Measurements from ENCODE around the gene R3HCC1L.
A peak's percentile ranks its signal among the peaks of the same experiment; 100 is the strongest.
"Not testable (repeated sequence)": the region's sequence is repeated elsewhere in the genome, so short reads cannot be mapped to it uniquely, and the experiment has no call there.

The R3HCC1L gene

DNA sequence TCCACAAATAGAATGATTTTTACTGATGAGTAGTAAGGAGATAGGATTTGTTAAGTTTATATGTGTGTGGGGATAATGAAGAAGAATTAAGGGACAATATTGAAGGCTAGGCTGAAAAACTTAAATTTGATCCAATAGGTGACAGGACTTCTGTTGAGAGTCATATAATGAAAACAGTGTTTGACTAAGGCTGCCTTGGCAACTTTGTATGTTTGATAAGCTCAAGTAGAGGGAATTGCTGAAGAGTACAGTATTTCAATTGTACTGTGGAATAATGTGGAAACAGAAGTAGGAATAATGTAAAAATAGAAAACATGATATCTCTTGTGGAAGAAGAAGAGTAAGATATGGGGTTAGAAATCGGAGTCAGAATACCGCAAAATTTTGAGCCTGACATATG, 10.5 kb downstream of the R3HCC1L start:
- Mint-ChIP-seq H3K4me3 (no peak overlapping the region), H3K36me3 (ENCODE audit: low read depth) (peaks cover 64% of the 10 kb centered on the region), H3K4me1 (ENCODE audit: low read depth) (peaks cover 55% of the 10 kb centered on the region), H3K27ac (no peak overlapping the region), H3K9me3 (peaks cover 23% of the 10 kb centered on the region), H3K27me3 (no peaks in the 10 kb centered on the region)
- DNase-seq: no peak

DNA sequence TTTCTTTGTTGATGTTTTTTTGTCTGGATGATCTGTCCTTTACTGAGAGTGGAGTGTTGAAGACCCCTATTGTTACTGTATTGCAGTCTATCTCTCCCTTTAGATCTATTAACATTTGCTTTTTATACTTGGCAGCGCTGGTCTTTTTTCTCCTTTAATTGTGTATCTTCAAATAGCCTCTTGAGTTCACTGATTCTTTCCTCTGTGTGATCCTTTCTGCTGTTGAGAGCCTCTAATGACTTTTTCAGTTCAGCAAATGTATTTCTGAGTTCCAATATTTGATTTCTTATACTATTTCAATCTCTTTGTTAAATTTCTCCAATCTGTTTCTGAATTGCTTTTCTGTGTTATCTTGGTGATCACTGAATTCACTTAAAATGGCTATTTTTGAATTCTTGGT, 15.4 kb downstream of the R3HCC1L start:
- Mint-ChIP-seq H3K4me1 (ENCODE audit: low read depth) (peaks cover 34% of the 10 kb centered on the region), H3K9me3 (peaks cover 32% of the 10 kb centered on the region), H3K36me3 (ENCODE audit: low read depth) (peaks cover 88% of the 10 kb centered on the region), H3K27ac (no peak overlapping the region), H3K4me3 (no peak overlapping the region), H3K27me3 (no peaks in the 10 kb centered on the region)
- no peak for DNase-seq

DNA sequence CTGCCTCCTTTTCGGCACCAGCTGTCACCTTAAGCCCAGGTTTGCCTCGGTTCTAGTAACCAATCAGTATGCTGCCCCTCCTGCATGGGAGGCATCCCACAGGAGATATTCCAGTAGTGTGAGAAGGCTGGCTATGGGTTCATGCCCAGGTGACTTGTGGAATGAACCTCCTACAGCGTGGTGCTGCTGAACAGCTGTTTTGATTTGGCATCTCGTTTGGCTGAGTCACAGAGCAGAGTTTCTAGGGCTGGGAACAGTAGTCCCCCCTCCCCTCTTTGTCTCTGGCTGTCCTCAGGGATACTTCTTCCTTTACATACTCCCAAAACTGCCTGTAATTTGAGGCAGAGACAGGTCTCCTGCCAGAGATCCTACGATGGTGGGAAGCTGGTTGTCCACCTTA, 16.1 kb downstream of the R3HCC1L start:
- Mint-ChIP-seq H3K4me3 (no peak overlapping the region), H3K4me1 (ENCODE audit: low read depth) (peaks cover 32% of the 10 kb centered on the region), H3K9me3 (peaks cover 32% of the 10 kb centered on the region), H3K36me3 (ENCODE audit: low read depth) (peaks cover 82% of the 10 kb centered on the region), H3K27ac (no peak overlapping the region), H3K27me3 (no peaks in the 10 kb centered on the region)
- no peak for DNase-seq

DNA sequence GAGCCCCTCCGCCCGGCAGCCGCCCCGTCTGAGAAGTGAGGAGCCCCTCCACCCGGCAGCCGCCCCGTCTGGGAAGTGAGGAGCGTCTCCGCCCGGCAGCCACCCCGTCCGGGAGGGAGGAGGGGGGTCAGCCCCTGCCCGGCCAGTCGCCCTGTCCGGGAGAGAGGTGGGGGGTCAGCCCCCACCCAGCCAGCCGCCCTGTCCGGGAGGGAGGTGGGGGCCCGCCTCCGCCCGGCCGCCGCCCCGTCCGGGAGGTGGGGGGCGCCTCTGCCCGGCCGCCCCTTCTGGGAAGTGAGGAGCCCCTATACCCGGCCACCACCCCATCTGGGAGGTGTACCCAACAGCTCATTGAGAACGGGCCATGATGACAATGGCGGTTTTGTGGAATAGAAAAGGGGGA, 18.3 kb downstream of the R3HCC1L start:
- Mint-ChIP-seq H3K36me3 (ENCODE audit: low read depth) (peaks cover 82% of the 10 kb centered on the region), H3K4me1 (ENCODE audit: low read depth) (peaks cover 39% of the 10 kb centered on the region), H3K9me3 (peaks cover 22% of the 10 kb centered on the region)
- not testable (repeated sequence) for H3K4me3 Mint-ChIP-seq, H3K27me3 Mint-ChIP-seq, H3K27ac Mint-ChIP-seq, DNase-seq

DNA sequence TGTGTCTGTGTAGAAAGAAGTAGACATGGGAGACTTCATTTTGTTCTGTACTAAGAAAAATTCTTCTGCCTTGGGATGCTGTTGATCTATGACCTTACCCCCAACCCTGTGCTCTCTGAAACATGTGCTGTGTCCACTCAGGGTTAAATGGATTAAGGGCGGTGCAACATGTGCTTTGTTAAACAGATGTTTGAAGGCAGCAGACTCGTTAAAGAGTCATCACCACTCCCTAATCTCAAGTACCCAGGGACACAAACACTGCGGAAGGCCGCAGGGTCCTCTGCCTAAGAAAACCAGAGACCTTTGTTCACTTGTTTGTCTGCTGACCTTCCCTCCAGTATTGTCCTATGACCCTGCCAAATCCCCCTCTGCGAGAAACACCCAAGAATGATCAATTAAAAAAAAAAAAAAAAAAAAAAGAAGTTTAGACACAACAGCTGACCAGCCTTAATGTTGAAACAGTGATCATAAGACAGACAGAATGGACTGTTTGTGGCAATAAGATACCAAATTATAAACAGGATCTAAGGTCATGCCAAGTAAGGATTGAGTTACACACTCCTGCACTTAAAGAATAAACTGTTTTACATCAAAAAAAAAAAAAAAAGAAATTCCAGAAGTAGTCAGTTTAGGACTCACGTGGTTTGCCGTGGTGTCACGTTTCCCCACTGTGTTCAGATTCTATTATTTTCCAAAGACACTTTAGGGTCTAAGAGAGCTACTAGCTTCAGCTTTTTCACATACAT, 18.9 kb downstream of the R3HCC1L start:
- not testable (repeated sequence) for DNase-seq, H3K4me3 Mint-ChIP-seq, H3K27me3 Mint-ChIP-seq, H3K27ac Mint-ChIP-seq
- peaks cover 38% of the 10 kb centered on the region for H3K4me1 Mint-ChIP-seq (ENCODE audit: low read depth)
- H3K9me3 Mint-ChIP-seq: peaks cover 22% of the 10 kb centered on the region
- peaks cover 83% of the 10 kb centered on the region for H3K36me3 Mint-ChIP-seq (ENCODE audit: low read depth)

DNA sequence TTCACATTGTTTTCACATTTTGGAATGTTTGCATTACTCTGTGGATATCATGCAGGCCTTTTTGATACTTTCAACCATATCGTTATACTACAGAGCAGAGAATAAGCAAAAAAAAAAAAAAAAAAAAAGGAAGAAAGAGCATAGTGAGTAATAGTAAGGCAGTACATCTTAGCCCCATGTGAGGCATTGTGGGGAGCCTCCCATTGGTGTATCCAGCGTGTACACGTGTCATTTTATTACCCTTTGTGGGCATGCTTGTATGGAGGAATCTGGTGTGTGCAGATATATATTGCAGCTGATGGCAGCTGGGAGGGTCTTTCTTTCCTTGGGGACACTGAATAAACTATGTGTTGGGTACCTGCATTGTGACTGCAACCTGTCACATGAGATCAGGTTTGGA, 19.6 kb downstream of the R3HCC1L start:
- peaks cover 83% of the 10 kb centered on the region for H3K36me3 Mint-ChIP-seq (ENCODE audit: low read depth)
- peaks cover 43% of the 10 kb centered on the region for H3K4me1 Mint-ChIP-seq (ENCODE audit: low read depth)

DNA sequence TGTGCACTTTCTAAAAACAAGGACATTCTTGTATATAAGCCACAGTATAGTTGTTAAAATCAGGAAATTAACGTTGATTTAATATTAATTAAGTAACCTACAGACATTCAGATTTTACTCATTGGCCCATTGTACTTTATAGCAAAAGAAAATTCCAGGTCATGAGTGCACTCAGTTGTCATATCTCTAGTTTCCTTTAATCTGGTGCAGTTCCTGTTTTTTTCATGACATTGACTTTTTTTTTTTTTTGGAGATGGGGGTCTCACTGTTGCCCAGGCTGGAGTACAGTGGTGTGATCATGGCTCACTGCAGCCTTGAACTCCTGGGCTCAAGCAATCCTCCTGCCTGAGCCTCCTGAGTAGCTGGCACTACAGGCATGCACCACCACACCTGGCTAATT, 24.1 kb downstream of the R3HCC1L start:
- H3K4me3 Mint-ChIP-seq: no peak overlapping the region
- H3K9me3 Mint-ChIP-seq: no peaks in the 10 kb centered on the region
- no peak for DNase-seq
- peaks cover 37% of the 10 kb centered on the region for H3K4me1 Mint-ChIP-seq (ENCODE audit: low read depth)
- peaks cover 81% of the 10 kb centered on the region for H3K36me3 Mint-ChIP-seq (ENCODE audit: low read depth)
- H3K27me3 Mint-ChIP-seq: no peaks in the 10 kb centered on the region
- H3K27ac Mint-ChIP-seq: no peak overlapping the region

More for the DNA sequence above, 19.6 kb downstream of the R3HCC1L start:
- DNase-seq: no peak
- Mint-ChIP-seq H3K27ac (no peak overlapping the region), H3K9me3 (peaks cover 18% of the 10 kb centered on the region), H3K27me3 (no peaks in the 10 kb centered on the region), H3K4me3 (no peak overlapping the region)

DNA sequence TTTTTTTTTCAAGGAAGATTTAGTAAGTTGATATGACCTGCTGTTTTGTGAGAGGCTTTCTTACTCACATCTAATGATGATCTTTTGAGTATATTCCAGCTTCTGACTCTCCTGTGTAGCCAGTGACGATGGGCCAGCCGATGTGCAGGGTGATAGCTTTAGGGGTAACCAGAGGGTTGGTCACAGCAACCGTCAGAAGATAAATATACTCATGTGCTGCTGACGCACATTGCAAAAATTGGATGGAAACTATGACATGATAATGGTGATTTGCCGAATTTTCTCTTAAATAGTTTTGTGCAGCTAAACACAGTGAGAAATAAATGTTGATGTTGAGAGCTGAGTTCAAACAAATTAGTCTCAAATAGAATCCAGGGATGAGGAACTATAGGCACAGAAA, 29.5 kb downstream of the R3HCC1L start:
- Mint-ChIP-seq H3K9me3 (no peaks in the 10 kb centered on the region), H3K4me3 (no peak overlapping the region), H3K27ac (no peak overlapping the region), H3K36me3 (ENCODE audit: low read depth) (peaks cover 88% of the 10 kb centered on the region), H3K4me1 (ENCODE audit: low read depth) (peaks cover 17% of the 10 kb centered on the region), H3K27me3 (no peaks in the 10 kb centered on the region)
- no peak for DNase-seq

DNA sequence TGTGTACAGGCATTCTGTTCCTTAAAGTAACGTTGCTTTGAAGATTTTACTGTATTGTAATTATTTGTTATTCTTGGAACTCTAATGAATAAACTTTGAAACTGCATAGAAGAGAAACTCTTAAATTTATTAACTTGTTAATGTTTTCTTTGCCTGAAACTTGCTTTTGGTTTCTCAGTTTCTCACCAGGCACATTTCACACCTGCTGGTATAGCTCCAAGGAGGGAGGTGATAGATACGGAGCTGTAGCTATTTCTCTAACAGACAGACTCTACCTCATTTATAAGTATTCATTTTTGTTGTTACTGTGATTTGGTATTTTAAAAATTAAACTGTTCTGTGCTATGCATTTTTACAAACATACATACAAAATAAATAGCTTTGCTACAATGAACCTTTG, 32.7 kb downstream of the R3HCC1L start:
- H3K27me3 Mint-ChIP-seq: no peaks in the 10 kb centered on the region
- no peak overlapping the region for H3K27ac Mint-ChIP-seq
- H3K9me3 Mint-ChIP-seq: no peaks in the 10 kb centered on the region
- no peak for DNase-seq
- no peak overlapping the region for H3K4me3 Mint-ChIP-seq
- peaks cover 19% of the 10 kb centered on the region for H3K4me1 Mint-ChIP-seq (ENCODE audit: low read depth)
- H3K36me3 Mint-ChIP-seq (ENCODE audit: low read depth): peaks cover 87% of the 10 kb centered on the region

DNA sequence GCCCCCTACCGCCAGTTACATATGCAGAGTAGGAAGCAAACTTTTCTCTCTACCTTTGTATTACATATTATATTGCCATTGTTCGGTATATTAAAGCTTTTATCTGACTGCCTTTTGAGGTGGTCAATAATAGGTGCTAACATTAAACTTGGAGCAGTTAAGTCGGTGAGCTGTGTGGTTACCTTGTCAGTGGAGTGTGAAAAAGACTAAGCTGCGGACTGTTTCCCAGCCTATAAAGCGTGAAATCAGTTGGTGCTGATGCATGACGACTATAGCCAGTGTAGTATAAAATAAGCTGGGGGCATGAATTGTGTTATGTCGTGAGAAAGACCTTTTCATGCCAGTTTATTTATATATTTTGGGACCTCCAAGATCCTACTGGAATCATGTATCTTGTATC, 33.7 kb downstream of the R3HCC1L start:
- Mint-ChIP-seq H3K9me3 (no peaks in the 10 kb centered on the region), H3K4me1 (ENCODE audit: low read depth) (peaks cover 21% of the 10 kb centered on the region), H3K27me3 (no peaks in the 10 kb centered on the region), H3K4me3 (no peak overlapping the region), H3K27ac (no peak overlapping the region), H3K36me3 (ENCODE audit: low read depth) (peaks cover 86% of the 10 kb centered on the region)
- no peak for DNase-seq

DNA sequence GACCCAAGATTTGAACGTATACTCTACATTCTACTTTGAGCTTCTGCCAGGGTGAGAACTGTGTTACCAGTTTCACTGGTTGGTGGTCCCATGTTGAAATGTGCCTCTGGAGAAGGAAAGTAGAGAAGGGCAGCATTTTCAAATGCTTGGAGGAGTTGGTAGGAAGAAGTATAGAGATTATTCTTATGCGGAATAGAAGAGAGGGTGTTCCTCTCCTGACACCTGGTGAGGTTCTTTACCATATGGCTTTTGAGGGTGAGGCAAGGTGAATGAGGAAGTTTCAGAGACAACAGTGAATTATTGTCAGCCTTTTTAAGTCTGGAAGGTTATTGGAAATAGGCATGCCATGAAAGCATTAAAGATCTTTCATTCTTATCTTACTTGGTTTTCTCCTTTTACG, 34.3 kb downstream of the R3HCC1L start:
- H3K9me3 Mint-ChIP-seq: no peaks in the 10 kb centered on the region
- no peak overlapping the region for H3K27ac Mint-ChIP-seq
- peaks cover 87% of the 10 kb centered on the region for H3K36me3 Mint-ChIP-seq (ENCODE audit: low read depth)
- H3K4me3 Mint-ChIP-seq: no peak overlapping the region
- DNase-seq: no peak
- H3K27me3 Mint-ChIP-seq: no peaks in the 10 kb centered on the region
- peaks cover 21% of the 10 kb centered on the region for H3K4me1 Mint-ChIP-seq (ENCODE audit: low read depth)

DNA sequence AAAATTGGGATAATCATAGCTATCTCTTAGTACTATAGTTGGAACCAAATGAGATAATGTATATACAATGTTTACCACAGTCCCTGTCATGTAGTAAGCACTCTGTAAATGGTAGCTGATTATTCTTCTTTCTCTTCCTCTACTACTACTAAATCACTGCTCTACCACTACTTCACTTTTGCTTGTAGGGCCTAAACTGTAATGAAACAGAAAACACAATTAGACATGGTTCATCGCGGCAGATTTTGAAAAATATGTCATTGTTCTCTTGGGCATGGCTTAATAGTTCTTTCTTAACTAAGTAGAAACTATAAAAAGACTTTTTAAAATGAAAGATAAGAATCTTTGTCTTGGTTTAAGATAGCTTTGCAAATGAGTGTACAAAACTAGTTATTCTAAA, 34.9 kb downstream of the R3HCC1L start:
- H3K27me3 Mint-ChIP-seq: no peaks in the 10 kb centered on the region
- peaks cover 23% of the 10 kb centered on the region for H3K4me1 Mint-ChIP-seq (ENCODE audit: low read depth)
- no peaks in the 10 kb centered on the region for H3K9me3 Mint-ChIP-seq
- H3K36me3 Mint-ChIP-seq (ENCODE audit: low read depth): peaks cover 86% of the 10 kb centered on the region
- no peak overlapping the region for H3K4me3 Mint-ChIP-seq
- H3K27ac Mint-ChIP-seq: no peak overlapping the region
- DNase-seq: no peak

DNA sequence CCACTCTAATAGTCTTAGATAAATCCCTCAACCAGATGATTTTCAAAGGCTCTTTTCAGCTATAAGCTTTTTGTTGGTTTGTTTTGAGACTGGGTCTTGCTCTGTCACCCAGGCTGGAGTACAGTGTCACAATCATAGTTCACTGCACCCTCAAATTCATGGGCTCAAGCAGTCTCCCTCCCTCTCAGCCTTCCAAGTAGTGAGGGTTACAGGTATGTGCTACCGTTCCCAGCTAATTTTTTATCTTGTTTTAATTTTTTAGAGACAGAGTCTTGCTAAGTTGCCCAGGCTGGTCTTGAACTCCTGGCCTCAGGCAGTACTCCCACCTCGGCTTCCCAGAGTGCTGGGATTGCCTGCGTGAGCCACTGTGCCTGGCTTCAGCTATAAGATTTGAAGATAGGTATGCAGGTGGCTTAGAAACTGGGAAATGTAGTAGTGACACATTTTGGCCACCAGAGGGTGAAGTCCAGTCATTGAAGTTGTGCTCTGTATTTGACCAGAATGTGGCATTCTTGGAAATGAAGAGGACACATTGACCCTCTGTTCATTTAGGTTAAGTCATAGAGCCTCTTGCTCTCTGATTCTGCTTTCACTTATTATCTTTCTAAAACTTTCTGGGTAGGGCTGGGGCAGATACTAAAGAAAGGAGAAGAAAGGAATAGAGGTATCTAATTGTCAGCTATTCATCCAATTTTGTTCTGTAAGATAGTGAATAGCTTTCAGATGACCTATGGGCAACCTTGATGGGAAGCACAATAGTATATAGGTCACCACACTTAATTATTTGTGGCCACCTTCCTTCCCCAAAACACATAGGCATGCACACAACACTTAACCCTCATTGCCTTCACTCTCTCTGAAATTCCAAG, 36.0 kb downstream of the R3HCC1L start:
- DNase-seq: no peak
- no peaks in the 10 kb centered on the region for H3K9me3 Mint-ChIP-seq
- no peak overlapping the region for H3K27ac Mint-ChIP-seq
- H3K4me3 Mint-ChIP-seq: no peak overlapping the region
- H3K27me3 Mint-ChIP-seq: no peaks in the 10 kb centered on the region
- H3K36me3 Mint-ChIP-seq (ENCODE audit: low read depth): peaks cover 87% of the 10 kb centered on the region
- peaks cover 29% of the 10 kb centered on the region for H3K4me1 Mint-ChIP-seq (ENCODE audit: low read depth)

DNA sequence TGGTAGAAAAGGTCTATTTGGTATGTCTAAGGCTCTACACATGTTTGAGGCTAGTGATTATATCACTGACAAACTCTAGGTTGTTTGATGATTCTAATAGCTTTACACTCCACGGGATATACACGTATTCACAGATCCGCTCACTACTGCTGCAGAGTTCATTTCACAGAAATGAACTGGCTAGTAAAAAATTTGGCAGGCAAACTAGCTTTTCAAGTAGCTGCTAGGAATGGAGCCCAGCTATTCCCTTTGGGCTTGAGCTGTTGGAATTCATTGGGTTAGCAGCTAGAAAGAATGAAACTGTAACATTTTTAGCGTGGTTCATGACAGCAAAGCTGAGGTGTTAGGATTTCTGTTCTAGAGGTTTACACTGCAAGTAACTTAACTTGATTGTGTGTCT, 37.6 kb downstream of the R3HCC1L start:
- peaks cover 85% of the 10 kb centered on the region for H3K36me3 Mint-ChIP-seq (ENCODE audit: low read depth)
- no peak for DNase-seq
- H3K4me3 Mint-ChIP-seq: no peak overlapping the region
- H3K27ac Mint-ChIP-seq: peak overlapping the region; percentile 18
- H3K27me3 Mint-ChIP-seq: no peaks in the 10 kb centered on the region
- H3K9me3 Mint-ChIP-seq: no peaks in the 10 kb centered on the region
- H3K4me1 Mint-ChIP-seq (ENCODE audit: low read depth): peaks cover 36% of the 10 kb centered on the region

DNA sequence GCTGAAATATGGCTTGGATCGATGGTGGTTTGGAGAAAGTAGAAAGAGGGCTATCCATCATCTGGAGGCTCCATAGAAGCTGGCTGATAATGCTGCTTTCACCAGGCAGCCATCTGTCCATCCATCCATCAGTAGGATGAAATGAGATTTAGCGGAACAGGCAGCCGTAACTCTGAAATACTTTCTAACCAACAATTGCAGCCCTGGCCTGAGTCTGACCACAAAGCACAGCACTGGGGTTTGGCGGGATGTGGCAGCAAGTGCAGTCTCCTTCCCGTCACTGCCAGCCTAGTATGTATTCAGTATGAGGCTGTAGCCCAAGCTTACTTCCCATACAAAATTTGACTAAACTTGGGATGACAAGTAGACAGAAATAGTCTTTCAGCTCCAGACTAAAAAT, 38.0 kb downstream of the R3HCC1L start:
- peaks cover 85% of the 10 kb centered on the region for H3K36me3 Mint-ChIP-seq (ENCODE audit: low read depth)
- H3K4me3 Mint-ChIP-seq: no peak overlapping the region
- no peaks in the 10 kb centered on the region for H3K27me3 Mint-ChIP-seq
- peaks cover 40% of the 10 kb centered on the region for H3K4me1 Mint-ChIP-seq (ENCODE audit: low read depth)
- H3K27ac Mint-ChIP-seq: no peak overlapping the region
- no peaks in the 10 kb centered on the region for H3K9me3 Mint-ChIP-seq
- DNase-seq: no peak
